K562 (cell line): ENCODE results near the gene BRINP1. TPM values are rescaled to one million over a fixed set of nuclear protein-coding genes. Genes with fewer than 3 reads are reported as not detected.

Experiments used
- ATAC-seq: fragments of 200-7000 bp; cut with Tn5 transposase; 3 replicates; pipeline ENCODE4 v1.9.1; 2020; ENCODE audit warnings: moderate library complexity
- BruUV-seq: library from RNA; stranded (reverse); fragments of 400-500 nt; replicated peaks from 2 replicates; lab custom pipeline; 2021; lab: Mats Ljungman, UMichigan
- CTCF ChIA-PET: fragments of 300-600 bp; formaldehyde crosslinking; extraction: SDS; loops from one replicate; lab custom pipeline; 2021; ENCODE audit warnings: low intra/inter-chr PET ratio; lab: Yijun Ruan, JAX
- POLR2A ChIA-PET: fragments of 300-600, 350-650 bp; sonication (Branson Sonifier 250); formaldehyde crosslinking; extraction: SDS; loops from one replicate; lab custom pipeline; 2021; ENCODE audit warnings: antibody characterized with exemption, inconsistent platforms; lab: Yijun Ruan, JAX
- DNase-seq, 4 experiments: peaks; one replicate each; pipeline versions ENCODE4 v3.0.0 to v3.0.0-alpha.2; 2011 to 2018; ENCODE audit warnings: low spot score in 3 of 4, mixed read lengths in 3 of 4; ENCODE audit errors: extremely low read depth in 1 of 4
- FAIRE-seq: peaks from 2 replicates; lab custom pipeline; 2011; peaks lifted over from hg19 to GRCh38; lab: Jason Lieb, UNC
- H2AFZ ChIP-seq: 2 replicates; pipeline ENCODE4 v1.6.0; 2011; ENCODE audit warnings: low read depth, low read length, control low read depth, inconsistent platforms
- H3K27ac ChIP-seq: fragments of 200-600 bp; 3 replicates; pipeline ENCODE4 v1.8.0; 2011; ENCODE audit warnings: low read depth, mild to moderate bottlenecking, control low read depth, inconsistent platforms, low read length, moderate library complexity, mixed read lengths; ENCODE audit errors: extremely low read depth
- H3K27me3 ChIP-seq, 2 experiments: fragments of 300-600 bp in 1 of 2; 2 replicates in 1 of 2; 3 replicates in 1 of 2; pipeline versions ENCODE4 v1.6.0 to v1.8.0; 2011; ENCODE audit warnings: inconsistent platforms in 2 of 2, low read length in 2 of 2, mild to moderate bottlenecking in 1 of 2, mixed read lengths in 1 of 2, moderate library complexity in 1 of 2; ENCODE audit not compliant: control insufficient read depth in 2 of 2, insufficient read depth in 2 of 2
- H3K36me3 ChIP-seq: fragments of 300-600 bp; 3 replicates; pipeline ENCODE4 v1.8.0; 2011; ENCODE audit warnings: mild to moderate bottlenecking, low read length, inconsistent platforms; ENCODE audit not compliant: control insufficient read depth, insufficient read depth
- H3K4me1 ChIP-seq, 2 experiments: fragments of 200-600 bp in 1 of 2; replicated peaks in 1 of 2; 2 replicates in 1 of 2; 3 replicates in 1 of 2; pipeline versions ENCODE4 v1.5.1 to v1.8.0; 2011; ENCODE audit warnings: inconsistent platforms in 2 of 2, low read length in 2 of 2, mild to moderate bottlenecking in 1 of 2, mixed read lengths in 1 of 2, moderate library complexity in 1 of 2; ENCODE audit not compliant: control insufficient read depth in 2 of 2, insufficient read depth in 2 of 2
- H3K4me2 ChIP-seq: 2 replicates; pipeline ENCODE4 v1.6.1; 2011; ENCODE audit warnings: low read length, control low read depth, inconsistent platforms, mixed read lengths; ENCODE audit not compliant: insufficient read depth
- H3K4me3 ChIP-seq: fragments of 200-600 bp; sonication (generic), shearing (Covaris generic); 2 replicates; pipeline ENCODE4 v1.5.1; 2016; ENCODE audit warnings: control low read depth, inconsistent platforms
- H3K79me2 ChIP-seq: fragments of 200-600 bp; 3 replicates; pipeline ENCODE4 v1.8.0; 2011; ENCODE audit warnings: low read length, inconsistent platforms; ENCODE audit not compliant: control insufficient read depth, insufficient read depth
- H3K9ac ChIP-seq, 2 experiments: 2 replicates each; pipeline versions ENCODE4 v1.6.0 to v1.6.1; 2011; ENCODE audit warnings: low read depth in 2 of 2, low read length in 2 of 2, control low read depth in 1 of 2, inconsistent platforms in 1 of 2, mild to moderate bottlenecking in 1 of 2, mixed read lengths in 1 of 2; ENCODE audit not compliant: insufficient read depth in 1 of 2
- H3K9me1 ChIP-seq: one replicate; pipeline ENCODE4 v1.6.0; 2011; ENCODE audit warnings: inconsistent platforms, mild to moderate bottlenecking, low read length, moderate library complexity; ENCODE audit not compliant: control insufficient read depth, insufficient read depth
- H3K9me3 ChIP-seq: replicated peaks from 2 replicates; pipeline ENCODE4 v1.5.1; 2011; ENCODE audit warnings: low read depth, low read length, inconsistent platforms; ENCODE audit not compliant: control insufficient read depth, insufficient read depth
- H4K20me1 ChIP-seq: replicated peaks from 2 replicates; pipeline ENCODE4 v1.6.1; 2011; ENCODE audit warnings: low read length, inconsistent platforms, mixed read lengths; ENCODE audit not compliant: control insufficient read depth, insufficient read depth
- ADNP ChIP-seq: fragments of 200-800 bp; sonication (Bioruptor generic); IDR thresholded peaks from 2 replicates; pipeline ENCODE4 v1.6.1; 2016; ENCODE audit warnings: missing genetic modification characterization, missing compliant biosample characterization
- HDAC2 ChIP-seq: fragments of 450-650 bp; IDR thresholded peaks from 2 replicates; pipeline ENCODE4 v1.6.1; 2016; ENCODE audit warnings: mild to moderate bottlenecking
- HOXB6 ChIP-seq: fragments of 250-450 bp; sonication (Bioruptor Pico); IDR thresholded peaks from 2 replicates; pipeline ENCODE4 v1.5.1; 2022; ENCODE audit warnings: mild to moderate bottlenecking, borderline replicate concordance
- NFE2L1 ChIP-seq: fragments of 450-650 bp; IDR thresholded peaks from 2 replicates; pipeline ENCODE4 v1.6.1; 2016; ENCODE audit warnings: missing genetic modification characterization, low read depth, mild to moderate bottlenecking, missing compliant biosample characterization, moderate library complexity, borderline replicate concordance
- RBM17 ChIP-seq: fragments of 200-400 bp; formaldehyde crosslinking; IDR thresholded peaks from 2 replicates; pipeline ENCODE4 v1.6.1; 2017; ENCODE audit warnings: low read depth, mild to moderate bottlenecking, low read length, borderline replicate concordance
- RCOR1 ChIP-seq, 2 experiments: IDR thresholded peaks; 2 replicates each; pipeline ENCODE4 v1.6.1; 2012; ENCODE audit warnings: low read depth in 2 of 2, low read length in 2 of 2, borderline replicate concordance in 1 of 2, improper control_type of control experiment in 1 of 2
- ZNF133 ChIP-seq: fragments of 250-450 bp; sonication (Bioruptor Pico); IDR thresholded peaks from 2 replicates; pipeline ENCODE4 v1.4.0; 2020; ENCODE audit warnings: mild to moderate bottlenecking
- ZNF165 ChIP-seq: fragments of 250-450 bp; sonication (Bioruptor Pico); IDR thresholded peaks from 2 replicates; pipeline ENCODE4 v1.4.0; 2020; ENCODE audit warnings: borderline replicate concordance
- ZNF23 ChIP-seq: fragments of 250-450 bp; sonication (Bioruptor Pico); IDR thresholded peaks from 2 replicates; pipeline ENCODE4 v1.4.0; 2020; ENCODE audit warnings: mild to moderate bottlenecking
- WGBS: fragments of 100-300 bp; shearing (Covaris generic); methylation state at CpG from one replicate; pipeline ENCODE4 v1.1.6; 2016; ENCODE audit warnings: low coverage, mixed read lengths; ENCODE audit not compliant: insufficient coverage; ENCODE audit errors: missing lambda C conversion rate; 5-methylcytosine and 5-hydroxymethylcytosine counted together
- in situ Hi-C: fragments of 300-500 bp; cut with MboI; formaldehyde crosslinking; loops from 4 replicates; pipeline ENCODE4 v1.15.0; 2018; ENCODE audit warnings: inconsistent platforms, mixed read lengths
- intact Hi-C: fragments of 100-400 bp; cut with micrococcal nuclease; formaldehyde crosslinking; loops from 2 replicates; pipeline ENCODE4 v1.14.2; 2022
- polyA plus RNA-seq, 8 experiments: library from polyadenylated mRNA; depleted of rRNA in 4 of 8; stranded (reverse) in 5 of 8; unstranded in 3 of 8; fragments of >200 nt; fragmentation: Nextera tagmentation in 2 of 8; fragmentation: Illumina TruSeq in 1 of 8; extraction: Ambion mirVana in 2 of 8; extraction: Trizol in 1 of 8; gene quantifications; 2 replicates each; pipeline versions ENCODE4 v1.2.1 to v1.2.3, GENCODE V29; 2011 to 2014; ENCODE audit warnings: inconsistent platforms in 1 of 8, missing spikeins in 1 of 8
- total RNA-seq, 7 experiments: library from RNA; depleted of rRNA in 6 of 7; stranded (reverse); fragments of >200 nt in 6 of 7; fragmentation: Illumina TruSeq in 2 of 7; extraction: Trizol in 2 of 7; gene quantifications; 2 replicates each; pipeline versions ENCODE4 v1.2.1 to v1.2.3, GENCODE V29; 2011 to 2021; ENCODE audit warnings: low replicate concordance in 1 of 7
- TF ChIP-seq, protein P1 (sequence below): sonication (generic); formaldehyde crosslinking; IDR thresholded peaks from 2 replicates; pipeline ENCODE4 v1.9.0; 2022; ENCODE audit warnings: mild to moderate bottlenecking, missing genetic modification reagents

BRINP1 gene
- total and polyA plus RNA-seq, 9 of the 15 experiments (the other 6 are each of a cell fraction or from before 2014, with no cell fraction given) = not detected

DNA sequence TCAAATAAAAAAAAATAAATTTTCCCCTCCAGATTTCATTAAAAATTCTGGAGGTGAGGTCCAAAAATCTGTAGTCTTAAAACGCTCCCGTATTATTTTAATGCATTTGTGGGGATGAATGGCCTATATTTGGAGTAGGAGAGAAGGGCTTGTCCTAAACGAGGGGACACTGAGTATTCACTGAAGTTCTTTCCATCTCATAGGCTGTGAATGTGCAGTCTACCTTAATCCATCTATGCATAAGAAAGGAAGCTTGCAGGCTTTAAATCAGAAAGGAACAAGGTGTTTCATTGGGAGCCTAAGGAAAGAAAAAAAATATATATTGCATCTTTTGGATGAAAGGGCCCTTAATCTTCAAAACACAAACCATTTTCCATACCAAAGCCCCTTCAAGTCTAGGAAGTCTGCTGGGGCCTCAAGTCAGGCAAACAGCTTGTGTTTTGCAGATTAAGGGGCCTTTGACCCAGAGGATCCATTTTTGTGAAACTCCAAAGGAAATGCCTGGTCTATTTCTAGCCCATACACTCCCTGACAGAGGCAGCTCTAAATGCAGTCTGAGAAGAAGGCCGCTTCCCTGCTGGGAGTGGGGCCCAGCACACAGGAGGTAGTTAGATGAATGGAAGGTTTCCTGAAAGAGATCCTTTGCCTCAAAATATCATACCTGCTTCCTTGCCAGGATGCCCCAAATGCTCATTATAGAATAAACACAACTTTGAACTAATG is 35.6 kb downstream of the BRINP1 start:
- POLR2A ChIA-PET = no interaction called here
- H3K9me1 ChIP-seq = no peaks in the 10 kb centered on the region
- no peaks in the 10 kb centered on the region for H4K20me1 ChIP-seq
- no peak overlapping the region for H3K4me2 ChIP-seq
- H3K27ac ChIP-seq = no peak overlapping the region
- no peak overlapping the region for H2AFZ ChIP-seq
- 9% methylated on average over 3 of the region's 4 CpGs for WGBS
- no peak overlapping the region for H3K4me3 ChIP-seq
- no peak overlapping the region for H3K9ac ChIP-seq
- no peak for TF ChIP-seq HOXB6 (CRISPR knock-in tag)
- no peak for TF ChIP-seq ADNP (tag)
- TF ChIP-seq RBM17 = no peak
- intact Hi-C loops = no loop called here
- 0 out of 2 replicates have a peak, but pooled peaks cover 2% of the 10 kb centered on the region for H3K9me3 ChIP-seq
- H3K4me1 ChIP-seq = no peaks in the 10 kb centered on the region
- no peaks in the 10 kb centered on the region for H3K36me3 ChIP-seq
- in situ Hi-C loops = no loop called here
- CTCF ChIA-PET = no interaction called here
- no TSS peak for BruUV-seq
- DNase-seq (no peak), FAIRE-seq (no peak), ATAC-seq (no peak)
- H3K27me3 ChIP-seq = no peaks in the 10 kb centered on the region
- no peaks in the 10 kb centered on the region for H3K79me2 ChIP-seq

DNA sequence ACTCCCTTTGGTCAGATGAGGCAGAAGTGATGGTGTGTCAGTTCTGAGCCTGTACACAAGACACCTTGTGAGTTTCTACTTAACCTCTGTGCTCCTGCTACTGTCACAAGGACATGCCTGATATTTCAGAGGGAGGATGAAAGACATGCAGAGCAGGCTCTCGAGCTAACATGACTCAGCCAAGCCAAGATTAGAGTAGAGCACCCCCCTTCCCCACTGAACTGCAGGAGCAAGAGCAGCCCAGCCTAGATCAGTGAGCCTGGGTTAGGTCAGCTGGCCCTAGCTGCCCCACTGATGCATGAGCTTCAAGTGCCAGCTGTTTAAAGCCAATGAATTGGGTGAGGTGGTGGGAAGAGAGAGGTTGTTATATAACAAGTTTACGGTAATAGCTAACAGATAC is 36.7 kb downstream of the BRINP1 start:
- Histone ChIP-seq H3K9me3 (0 out of 2 replicates have a peak, but pooled peaks cover 5% of the 10 kb centered on the region), H3K9ac (no peak overlapping the region), H2AFZ (no peak overlapping the region), H3K27ac (no peak overlapping the region), H3K4me1 (no peaks in the 10 kb centered on the region), H3K79me2 (no peaks in the 10 kb centered on the region), H3K9me1 (no peaks in the 10 kb centered on the region), H3K27me3 (no peaks in the 10 kb centered on the region), H4K20me1 (no peaks in the 10 kb centered on the region), H3K4me2 (no peak overlapping the region), H3K4me3 (no peak overlapping the region), H3K36me3 (no peaks in the 10 kb centered on the region)
- intact Hi-C loops = no loop called here
- BruUV-seq = no TSS peak
- in situ Hi-C loops = no loop called here
- DNase-seq (no peak), ATAC-seq (no peak), FAIRE-seq (no peak)
- 0% methylated on average over 2 of the region's 2 CpGs for WGBS
- TF ChIP-seq, protein P1, sequence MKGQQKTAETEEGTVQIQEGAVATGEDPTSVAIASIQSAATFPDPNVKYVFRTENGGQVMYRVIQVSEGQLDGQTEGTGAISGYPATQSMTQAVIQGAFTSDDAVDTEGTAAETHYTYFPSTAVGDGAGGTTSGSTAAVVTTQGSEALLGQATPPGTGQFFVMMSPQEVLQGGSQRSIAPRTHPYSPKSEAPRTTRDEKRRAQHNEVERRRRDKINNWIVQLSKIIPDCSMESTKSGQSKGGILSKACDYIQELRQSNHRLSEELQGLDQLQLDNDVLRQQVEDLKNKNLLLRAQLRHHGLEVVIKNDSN (CRISPR knock-in tag) = no peak
- TF ChIP-seq RCOR1 (IDR thresholded peaks at IDR 0.05; ENCODE audit: borderline replicate concordance in 1 of 2, low read depth in 2 of 2, low read length in 2 of 2) (no peak), ZNF133 (CRISPR knock-in tag) (no peak), ZNF23 (CRISPR knock-in tag) (no peak), ZNF165 (no peak), NFE2L1 (tag) (no peak), HDAC2 (no peak)
- ChIA-PET CTCF (no interaction called here), POLR2A (no interaction called here)
